HG02840 (cell line): ENCODE measurements around the gene FAM222B.
"Not testable (repeated sequence)": the region's sequence is repeated elsewhere in the genome, so short reads cannot be mapped to it uniquely, and the experiment has no call there.

Experiments
- ATAC-seq: cut with Tn5 transposase; IDR thresholded peaks from one replicate; pipeline ENCODE4 v1.9.1; 2021; ENCODE audit warnings: mild to moderate bottlenecking, moderate library complexity, moderate number of reproducible peaks; ENCODE audit not compliant: unreplicated experiment, low FRiP score

FAM222B gene

DNA sequence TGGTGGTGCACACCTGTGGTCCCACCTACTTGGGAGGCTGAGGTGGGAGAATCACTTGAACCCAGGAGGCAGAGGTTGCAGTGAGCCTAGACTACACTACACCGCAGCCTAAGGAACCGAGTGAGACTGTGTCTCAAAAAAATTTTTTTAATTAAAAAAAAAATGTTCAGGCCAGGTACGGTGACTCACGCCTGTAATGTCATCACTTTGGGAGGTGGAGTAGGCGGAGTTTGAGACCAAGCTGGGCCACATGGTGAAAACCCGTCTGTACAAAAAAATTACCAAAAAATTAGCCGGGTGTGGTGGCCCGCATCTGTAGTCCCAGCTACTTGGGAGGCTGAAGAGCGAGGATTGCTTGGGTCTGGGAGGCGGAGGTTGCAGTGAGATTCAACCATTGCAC lies 3.6 kb upstream of the FAM222B start:
- ATAC-seq, result no peak

DNA sequence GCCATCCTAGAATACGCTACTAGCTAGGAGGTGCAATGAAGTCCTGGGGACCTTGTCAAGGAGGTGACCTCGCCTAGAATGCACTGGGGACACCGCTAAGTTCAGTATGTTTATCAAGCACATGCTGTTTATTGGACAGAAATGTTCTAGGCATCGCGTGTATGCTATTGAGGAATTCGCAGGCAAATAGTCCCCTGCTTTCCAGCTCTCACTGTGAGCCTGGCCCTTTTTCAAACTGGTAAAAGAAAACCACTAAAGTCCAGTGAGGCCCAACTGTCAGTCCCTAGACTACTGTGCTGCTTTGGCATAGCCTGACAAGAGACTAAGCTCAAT lies 1.2 kb upstream of the FAM222B start:
- no peak for ATAC-seq

DNA sequence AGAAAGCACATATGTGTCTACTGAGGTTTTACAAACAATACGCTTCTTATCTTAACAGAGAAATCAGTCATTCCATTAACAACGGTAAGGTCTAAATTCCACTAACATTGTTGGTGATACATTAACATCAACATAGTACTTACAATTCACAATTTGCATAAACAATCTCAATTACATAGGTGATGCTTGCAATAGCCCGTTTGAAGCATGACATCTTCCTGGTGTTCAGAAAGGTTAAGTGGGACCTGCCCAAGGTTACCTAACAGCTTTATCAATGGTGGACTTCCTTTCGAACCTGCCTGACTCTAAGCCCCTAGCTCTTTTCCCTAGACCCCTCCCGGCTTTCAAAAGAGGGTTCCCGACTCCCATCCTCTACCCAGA lies 699 bp downstream of the FAM222B start:
- no peak for ATAC-seq

DNA sequence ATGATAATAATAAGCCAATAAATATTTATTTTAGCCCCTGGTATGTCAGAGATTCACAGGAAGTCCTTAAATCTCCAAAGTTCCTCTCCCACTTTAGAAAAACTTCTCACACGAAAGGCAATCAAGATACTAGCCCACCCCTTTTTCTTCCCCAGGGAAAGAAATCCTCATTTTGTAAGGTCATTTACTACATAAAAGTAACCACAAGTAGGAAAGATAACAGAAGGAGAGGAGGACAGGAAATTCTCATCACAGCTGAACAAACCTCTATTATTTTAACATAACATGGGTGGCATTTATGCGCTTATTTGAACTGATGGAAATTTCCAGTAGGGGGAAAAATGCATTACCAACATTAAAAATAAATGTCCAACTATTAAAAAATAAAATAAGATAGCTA lies 3.4 kb downstream of the FAM222B start:
- no peak for ATAC-seq

DNA sequence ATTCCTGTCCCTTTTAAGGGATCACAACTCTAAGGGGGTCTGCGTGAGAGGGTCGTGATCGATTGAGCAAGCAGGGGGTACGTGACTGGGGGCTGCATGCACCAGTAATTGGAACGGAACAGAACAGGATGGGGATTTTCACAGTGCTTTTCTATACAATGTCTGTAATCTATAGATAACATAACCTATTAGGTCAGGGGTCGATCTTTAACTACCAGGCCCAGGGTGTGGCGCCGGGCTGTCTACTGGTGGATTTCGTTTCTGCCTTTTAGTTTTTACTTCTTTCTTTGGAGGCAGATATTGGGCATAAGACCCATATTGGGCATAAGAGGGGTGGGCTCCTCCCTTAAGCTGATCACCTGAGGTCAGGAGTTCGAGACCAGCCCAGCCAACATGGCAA lies 6.0 kb downstream of the FAM222B start:
- ATAC-seq, result not testable (repeated sequence)

DNA sequence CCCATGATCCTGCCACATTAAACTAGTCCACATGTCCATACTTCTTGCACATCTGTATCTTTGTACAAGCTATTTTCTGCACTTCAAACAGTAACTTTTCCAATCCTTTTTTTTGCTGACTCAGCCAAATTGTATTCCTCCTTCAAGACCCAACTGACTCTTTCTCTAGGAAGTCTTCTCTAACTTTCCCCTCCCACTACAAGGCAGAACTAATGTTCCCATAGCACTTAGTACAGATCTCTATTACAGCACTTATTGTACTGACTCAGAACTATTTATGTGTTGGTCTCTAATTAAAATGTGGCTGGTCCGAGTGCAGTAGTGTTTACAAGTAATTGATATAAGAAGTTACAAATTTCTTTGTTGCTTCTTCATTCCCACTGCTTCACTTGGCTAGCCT lies 8.2 kb downstream of the FAM222B start:
- ATAC-seq, result no peak

DNA sequence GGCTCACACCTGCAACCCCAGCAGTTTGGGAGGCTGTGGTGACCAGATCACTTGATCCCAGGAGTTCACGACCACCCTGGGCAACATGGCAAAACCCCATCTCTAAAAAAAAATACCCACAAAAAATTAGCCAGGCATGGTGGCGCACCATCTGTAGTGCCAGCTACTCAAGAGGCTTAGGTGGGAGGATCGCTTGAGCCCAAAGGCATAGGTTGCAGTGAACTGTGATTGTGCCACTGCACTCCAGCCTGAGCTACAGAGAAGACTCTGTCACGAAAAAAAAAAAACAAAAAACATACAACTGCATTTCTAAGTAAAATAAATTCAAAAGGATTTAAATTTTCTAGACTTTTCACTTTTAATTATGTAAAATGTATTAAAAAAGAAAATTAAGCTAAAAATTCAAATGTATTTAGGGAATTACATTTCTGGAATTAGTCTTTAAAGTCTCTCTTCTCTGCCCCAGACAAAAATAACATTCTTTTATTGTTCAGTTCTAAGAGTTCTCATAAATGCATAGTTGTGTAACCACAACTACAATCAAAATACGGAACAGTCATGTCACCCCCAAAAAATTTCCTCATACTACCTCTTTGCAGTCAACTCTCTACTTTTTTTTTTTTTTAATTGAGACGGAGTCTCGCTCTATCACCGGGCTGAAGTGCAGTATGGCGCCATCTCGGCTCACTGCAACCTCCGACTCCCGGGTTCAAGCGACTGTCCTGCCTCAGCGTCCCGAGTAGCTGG lies 14.1 kb downstream of the FAM222B start:
- ATAC-seq, result no peak

DNA sequence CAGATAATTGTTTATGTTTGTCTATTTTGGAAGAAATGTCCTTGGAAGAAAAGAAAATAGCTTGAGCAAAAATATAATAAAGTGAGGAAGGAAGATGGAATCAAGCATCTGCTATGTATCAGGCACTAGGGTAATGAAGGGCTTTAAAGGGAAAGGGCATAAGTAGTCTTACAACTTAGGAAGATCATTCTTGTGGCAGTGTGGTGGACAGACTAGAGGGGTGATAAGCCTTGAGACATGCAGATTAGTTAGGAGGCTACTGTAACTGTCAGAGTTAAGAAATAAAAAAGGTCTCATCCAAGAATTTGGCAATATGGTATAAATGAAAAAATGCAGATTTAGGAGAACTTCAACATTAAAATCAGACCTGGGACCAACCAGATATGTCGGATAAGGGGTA lies 14.9 kb downstream of the FAM222B start:
- ATAC-seq, result no peak

DNA sequence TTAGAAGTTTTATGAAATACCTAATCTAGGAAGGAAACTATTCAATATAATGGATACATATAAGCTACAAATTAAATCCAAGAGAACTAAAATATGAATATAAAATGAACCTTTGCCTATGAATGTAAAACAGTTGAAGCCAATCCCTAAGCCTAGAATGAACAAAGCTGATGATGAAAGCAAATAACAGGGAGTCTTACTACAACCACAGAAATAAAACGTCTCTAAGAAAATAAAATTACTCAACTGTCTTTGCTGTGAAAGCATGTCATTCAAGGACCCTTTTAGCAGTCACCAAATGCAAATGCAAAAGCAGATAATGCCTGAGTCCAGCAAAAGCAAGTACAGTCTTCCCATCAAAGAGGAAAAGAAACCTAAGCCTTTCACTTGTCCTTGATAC lies 23.0 kb downstream of the FAM222B start:
- no peak for ATAC-seq

DNA sequence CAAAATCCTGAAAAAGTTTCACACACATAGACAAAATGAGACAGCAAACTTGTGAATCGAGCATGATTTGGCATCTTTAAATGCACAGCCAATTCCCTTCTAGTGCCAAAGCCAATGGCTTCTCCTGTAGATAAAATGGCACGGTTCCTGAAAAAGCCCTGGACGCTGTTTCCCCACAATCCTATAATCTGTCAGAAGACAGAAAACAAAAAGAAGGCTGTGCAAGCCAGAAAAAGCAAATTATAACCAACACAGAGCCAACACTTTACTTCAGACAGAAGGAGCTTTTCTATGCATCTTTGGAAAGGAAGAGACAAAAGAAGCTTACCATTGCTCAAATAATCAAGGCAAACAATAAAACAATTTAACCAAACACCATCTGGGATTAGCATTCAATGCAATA lies 23.8 kb downstream of the FAM222B start:
- no peak for ATAC-seq

DNA sequence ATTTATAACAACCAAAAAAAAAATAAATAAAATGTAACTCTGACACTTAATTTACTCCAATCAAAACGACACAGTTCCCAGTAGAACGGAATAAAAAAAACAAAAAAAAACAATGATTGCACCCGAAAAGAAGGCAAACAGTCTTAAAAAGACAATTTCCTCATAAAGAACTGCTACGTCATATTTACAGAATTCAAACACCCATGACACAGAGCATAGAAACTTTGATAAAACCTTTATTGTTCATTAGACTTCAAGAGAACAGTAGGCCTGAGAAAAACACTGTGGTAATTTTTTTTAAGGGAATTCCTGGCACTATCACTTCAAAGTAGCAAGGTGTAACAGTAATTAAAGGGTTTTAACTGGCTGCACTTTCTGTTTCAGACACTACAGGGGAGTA lies 26.1 kb downstream of the FAM222B start:
- ATAC-seq, result no peak

DNA sequence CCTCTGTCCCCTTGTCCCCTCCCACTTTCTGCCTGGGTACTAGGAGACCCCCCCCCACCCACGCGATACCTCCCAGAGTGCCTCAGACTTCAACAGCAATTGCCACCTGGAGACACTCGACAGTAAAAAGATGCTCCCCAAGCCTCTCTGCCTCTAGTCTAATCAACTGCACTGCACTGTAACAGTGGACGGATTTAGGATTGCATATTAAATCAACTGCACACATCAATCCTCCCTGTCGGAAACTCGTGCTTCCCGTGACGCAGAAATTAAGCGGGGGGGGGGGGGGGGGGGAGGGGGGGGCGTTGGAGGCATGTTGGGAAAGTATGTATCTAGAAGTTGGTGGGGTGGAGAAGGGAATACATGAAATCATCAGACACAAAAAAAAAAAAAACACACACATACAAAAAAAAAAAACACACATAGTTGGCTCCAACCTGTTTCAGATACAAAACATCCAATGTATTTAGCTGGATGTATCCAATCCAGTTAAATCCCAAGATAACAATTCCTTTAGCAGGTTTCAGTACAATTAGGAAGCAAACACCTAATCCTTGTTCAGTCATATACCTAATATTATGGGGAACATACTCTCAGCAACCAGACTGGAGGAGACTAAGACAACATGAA lies 29.7 kb downstream of the FAM222B start:
- ATAC-seq, result no peak

DNA sequence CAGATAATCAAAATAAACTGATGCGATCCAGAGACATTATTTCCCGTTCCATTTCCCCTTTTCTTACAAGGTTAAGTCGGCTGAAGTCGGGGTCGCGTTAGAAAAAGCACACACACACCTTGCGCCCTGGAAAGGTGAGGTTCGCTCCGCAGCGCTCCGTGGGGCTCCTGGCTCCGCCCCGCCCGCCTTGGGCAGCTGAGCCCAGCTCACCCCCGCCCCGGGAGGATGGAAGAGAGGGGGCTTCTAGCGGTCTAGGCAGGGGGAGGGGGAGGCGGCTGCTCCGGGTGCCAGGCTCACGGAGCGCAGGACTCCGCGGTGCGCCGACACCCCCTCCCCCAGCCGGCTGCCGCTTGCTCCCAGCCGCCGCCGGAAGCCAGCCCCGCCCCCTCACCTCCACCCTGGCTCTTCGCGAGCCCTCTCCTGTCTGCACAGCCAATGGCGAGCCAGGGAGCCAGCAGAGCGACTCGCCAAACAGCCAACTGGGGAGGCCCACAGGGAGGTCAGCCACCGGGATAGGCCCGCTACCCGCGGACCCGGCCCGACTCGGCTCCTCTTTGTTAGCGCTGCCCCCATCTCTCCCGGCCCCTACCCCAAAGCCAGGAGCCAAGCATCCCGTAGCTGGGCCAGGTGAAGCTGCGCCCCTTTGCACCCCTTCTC lies 30.4 kb downstream of the FAM222B start:
- ATAC-seq, result peak; percentile 95

DNA sequence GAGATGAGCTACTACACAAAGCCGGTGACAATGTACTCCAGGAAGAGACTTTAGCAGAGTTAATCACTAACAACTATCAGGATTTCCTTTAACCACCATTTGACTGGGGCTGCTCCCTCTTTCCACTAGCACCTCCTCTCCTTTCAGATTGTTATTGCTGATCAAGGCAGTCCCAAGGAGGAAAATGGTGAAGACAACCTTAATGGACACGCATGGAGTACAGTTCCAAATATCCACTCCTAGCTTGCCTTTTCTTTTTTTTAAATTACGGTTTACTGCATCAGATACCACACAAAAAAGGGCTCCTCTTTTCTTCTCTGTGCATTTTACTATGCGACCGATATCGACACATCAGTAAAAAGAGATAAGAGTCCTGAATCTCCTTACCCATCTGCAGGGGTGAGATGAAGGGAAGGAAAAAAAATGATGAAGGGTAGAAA lies 30.9 kb downstream of the FAM222B start:
- peak; percentile 8 for ATAC-seq

DNA sequence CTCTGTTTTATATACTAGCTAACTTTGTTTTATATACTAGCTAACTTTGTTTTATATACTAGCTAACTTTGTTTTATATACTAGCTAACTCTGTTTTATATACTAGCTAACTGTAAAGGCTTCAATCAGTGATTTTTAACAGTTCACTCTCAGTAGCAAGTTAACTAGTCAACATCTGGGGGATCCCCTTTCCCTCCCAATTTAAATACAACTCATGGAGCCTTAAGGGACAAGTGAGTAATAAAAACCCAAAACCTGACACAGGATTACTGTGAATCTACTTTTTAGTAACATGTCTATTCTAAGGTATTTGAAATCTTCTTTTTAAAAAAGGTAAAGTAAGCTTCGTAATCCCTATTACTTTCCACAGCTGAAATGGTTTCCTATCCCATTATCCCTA lies 32.2 kb downstream of the FAM222B start:
- no peak for ATAC-seq

DNA sequence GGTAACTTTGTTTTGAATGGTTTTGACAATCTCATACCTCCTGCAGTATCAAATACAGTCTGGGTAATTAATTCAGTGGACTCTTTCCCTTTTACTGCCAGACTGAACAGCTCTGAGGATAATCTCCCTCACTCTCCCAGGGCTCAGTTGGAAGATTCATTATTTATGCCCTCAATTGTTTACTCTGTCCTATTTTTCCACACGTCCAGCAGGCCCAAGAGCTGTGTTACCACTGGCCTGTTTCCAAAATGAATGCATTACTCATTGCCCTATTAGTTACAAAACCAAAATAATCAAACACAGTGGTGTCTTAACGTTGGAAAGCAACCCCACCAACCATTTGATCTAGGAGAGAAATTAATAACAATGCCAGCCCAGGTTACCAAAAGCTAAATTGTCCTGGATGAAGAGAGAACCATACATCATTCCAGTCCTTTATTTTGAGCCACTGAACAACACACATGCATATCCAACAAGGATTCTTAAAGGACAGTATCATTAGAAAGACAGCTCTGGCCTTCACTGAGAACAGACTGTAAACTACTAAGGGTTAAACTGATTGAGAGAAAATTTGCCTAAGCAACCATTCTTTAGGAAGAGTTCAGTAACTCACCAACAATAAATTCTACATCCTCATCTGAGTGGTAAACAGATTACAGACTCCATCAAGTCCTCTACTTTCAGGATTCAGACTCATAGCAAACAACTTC lies 34.5 kb downstream of the FAM222B start:
- ATAC-seq, result no peak

DNA sequence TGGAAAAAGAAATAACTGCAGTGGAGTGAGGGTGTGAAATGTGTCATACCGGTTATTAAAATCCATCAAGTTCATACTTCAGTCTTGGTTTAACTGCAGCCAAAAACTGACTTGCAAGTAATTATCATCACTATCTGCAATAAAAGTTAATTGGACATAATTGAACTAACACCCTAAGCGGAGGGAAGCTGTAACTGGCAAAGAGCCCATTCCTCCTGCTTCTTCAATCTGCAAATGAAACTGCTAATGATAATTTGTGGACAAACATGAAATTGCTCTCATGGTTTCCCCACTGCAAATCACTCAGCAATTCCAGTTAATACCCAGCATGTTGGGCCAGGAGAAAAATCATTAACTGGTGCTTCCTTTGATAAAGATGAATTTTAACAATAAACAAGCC lies 46.5 kb downstream of the FAM222B start:
- no peak for ATAC-seq

DNA sequence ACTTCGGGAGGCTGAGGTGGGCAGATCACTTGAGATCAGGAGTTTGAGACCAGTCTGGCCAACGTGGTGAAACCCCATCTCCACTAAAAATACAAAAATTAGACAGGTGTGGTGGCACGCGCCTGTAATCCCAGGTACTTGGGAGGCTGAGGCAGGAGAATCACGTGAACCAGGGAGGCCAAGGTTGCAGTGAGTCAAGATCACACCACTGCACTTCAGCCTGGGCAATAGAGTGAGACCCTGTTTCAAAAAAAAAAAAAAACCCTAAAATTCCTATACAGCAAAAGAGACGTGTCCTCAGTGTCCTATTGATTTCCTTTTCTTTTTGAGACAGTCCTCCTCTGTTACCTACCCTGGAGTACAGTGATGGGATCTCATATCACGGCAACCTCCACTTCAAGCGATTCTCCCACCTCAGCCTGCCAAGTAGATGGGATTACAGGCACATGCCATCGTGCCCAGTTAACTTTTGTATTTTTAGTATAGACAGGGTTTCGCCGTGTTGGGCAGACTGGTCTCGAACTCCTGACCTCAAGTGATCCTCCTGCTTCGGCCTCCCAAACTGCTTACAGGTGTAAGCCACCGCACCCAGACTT lies 47.6 kb downstream of the FAM222B start:
- not testable (repeated sequence) for ATAC-seq

DNA sequence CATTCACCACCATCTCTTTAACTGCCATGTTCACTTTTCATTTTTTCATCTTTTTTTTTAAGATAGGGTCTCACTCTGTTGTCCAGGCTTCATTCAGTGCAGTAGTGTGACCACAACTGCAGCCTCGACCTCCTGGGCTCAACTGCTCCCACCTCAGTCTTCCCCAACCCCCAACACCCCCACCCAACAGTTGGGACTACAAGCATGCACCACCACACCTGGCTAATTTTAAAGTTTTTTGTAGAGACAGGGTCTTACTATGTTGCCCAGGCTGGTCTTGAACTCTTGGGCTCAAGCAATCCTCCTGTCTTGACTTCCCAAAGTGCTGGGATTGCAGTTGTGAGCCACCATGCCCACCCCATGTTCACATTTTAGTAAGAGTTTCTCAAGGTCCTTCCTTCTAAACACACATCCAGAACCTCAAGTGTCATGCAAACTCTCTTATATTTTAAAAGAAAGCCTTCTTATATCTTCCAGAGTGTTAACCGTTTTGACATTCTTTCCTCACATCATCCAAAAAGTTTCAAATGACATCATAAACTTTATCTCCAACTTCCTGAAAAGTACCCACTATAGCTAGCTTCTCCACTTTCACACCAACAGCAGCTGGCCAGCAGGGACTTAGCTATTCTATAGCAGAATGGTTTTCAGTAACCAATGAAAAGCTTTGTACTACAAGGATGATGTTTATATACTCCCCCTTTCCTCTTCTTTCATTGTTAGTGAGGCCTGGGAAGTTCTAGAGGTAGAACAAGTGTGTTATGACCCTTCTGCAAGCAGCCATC lies 49.5 kb downstream of the FAM222B start:
- no peak for ATAC-seq

DNA sequence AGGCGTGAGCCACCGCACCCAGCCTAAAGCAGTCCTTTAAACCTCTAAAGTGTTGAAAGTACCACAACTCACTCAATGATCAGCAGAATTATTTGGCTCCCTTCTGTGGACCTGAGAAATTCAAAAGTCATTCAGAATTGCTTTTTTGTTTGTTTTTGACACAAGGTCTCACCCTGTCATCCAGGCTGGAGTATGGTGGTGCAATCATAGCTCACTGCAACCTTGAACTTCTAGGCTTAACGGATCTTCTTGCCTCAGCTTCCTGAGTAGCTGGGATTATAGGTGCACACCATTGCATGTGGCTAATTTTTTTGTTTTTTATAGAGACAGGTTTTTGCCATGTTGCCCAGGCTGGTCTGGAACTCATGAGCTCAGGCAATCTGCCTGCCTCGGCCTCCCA lies 54.5 kb downstream of the FAM222B start:
- ATAC-seq, result no peak
